LNCaP clone FGC (cell line): Measurements from ENCODE around the gene CLBA1.
A peak's percentile ranks its signal among the peaks of the same experiment; 100 is the strongest.

Experiments used
- DNase-seq: peaks from one replicate; pipeline ENCODE4 v3.0.0-alpha.2; 2011; ENCODE audit warnings: low read depth
- H3K4me3 ChIP-seq: 2 replicates; pipeline ENCODE4 v1.5.1; 2011; ENCODE audit warnings: mild to moderate bottlenecking, low read depth, low read length, control low read depth
- TF ChIP-seq, protein P1 (sequence below): IDR thresholded peaks from 2 replicates; pipeline ENCODE4 v1.5.1; 2012; ENCODE audit warnings: mild to moderate bottlenecking; ENCODE audit not compliant: control insufficient read depth, insufficient read depth; ENCODE audit errors: extremely low read depth

Gene CLBA1

DNA sequence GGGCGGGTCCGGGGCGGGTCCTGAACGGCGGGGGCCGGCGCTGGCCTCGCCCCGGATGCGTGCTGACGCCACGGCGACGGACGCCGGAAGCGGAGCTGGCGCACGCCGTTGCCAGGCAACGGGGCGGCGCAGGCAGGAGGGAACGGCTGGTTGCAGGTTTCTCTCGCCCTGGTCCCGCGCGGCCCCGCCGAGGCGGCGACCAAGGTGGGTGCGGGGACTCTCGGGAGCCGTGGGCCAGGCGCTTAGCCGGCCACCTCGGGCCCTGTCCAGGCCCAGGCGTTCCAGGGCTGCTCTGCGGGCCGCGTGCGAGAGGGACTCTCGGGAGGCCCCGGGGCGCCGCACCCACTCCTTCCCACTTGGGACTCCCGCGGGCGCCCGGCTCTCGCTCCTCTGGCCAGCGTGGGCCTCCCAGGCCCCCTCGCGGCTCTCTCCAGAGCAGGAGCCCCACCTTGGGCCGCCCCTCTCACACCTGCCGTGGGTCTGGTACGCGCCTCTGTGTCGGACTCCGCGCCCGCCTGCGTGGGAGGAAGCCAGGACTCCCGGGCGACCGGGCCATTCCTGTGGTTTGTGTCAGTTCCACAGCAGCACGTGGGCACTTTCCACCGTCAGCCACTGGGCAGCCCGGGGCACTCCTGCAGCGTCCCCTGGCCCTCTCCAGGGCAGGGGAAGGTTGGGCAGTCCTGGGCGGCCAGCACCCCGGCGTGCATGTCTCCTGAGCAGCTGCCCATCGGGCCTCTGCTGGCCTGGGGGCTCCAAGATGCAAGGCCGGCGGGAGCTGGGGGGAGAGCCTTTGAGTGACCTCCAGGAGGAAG, at the start of gene CLBA1:
Gene CLBA1 (plus strand): TSS at position 114 of the 812 bp plus-strand sequence. CDS start 644 bp downstream, at position 758.
- TF ChIP-seq, protein P1, sequence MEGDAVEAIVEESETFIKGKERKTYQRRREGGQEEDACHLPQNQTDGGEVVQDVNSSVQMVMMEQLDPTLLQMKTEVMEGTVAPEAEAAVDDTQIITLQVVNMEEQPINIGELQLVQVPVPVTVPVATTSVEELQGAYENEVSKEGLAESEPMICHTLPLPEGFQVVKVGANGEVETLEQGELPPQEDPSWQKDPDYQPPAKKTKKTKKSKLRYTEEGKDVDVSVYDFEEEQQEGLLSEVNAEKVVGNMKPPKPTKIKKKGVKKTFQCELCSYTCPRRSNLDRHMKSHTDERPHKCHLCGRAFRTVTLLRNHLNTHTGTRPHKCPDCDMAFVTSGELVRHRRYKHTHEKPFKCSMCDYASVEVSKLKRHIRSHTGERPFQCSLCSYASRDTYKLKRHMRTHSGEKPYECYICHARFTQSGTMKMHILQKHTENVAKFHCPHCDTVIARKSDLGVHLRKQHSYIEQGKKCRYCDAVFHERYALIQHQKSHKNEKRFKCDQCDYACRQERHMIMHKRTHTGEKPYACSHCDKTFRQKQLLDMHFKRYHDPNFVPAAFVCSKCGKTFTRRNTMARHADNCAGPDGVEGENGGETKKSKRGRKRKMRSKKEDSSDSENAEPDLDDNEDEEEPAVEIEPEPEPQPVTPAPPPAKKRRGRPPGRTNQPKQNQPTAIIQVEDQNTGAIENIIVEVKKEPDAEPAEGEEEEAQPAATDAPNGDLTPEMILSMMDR = no peak
- peak within 1 kb of the TSS; percentile 83 for H3K4me3 ChIP-seq
- DNase-seq = peak; percentile 52

DNA sequence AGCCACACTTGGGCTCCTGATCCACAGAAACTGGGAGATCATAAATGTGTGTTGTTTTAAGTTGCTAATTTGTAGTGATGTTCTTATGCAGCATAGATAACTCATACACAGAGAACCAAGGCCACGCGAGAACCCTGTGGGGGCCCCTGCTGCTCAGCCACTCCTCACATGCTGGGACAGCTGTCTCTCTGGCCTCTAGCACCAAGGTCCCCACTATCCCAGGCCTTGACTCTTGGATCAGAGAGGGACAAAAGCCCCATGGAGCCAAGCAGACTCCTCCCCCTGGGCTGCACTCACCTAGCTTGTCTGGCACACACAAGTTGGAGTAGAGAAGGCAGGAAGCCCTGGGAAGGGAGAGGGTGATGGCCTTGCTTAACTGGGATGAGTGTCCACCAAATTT, 49.6 kb upstream of the CLBA1 start:
- H3K4me3 ChIP-seq = no peak overlapping the region
- DNase-seq = no peak
- TF ChIP-seq, protein P1 = no peak

DNA sequence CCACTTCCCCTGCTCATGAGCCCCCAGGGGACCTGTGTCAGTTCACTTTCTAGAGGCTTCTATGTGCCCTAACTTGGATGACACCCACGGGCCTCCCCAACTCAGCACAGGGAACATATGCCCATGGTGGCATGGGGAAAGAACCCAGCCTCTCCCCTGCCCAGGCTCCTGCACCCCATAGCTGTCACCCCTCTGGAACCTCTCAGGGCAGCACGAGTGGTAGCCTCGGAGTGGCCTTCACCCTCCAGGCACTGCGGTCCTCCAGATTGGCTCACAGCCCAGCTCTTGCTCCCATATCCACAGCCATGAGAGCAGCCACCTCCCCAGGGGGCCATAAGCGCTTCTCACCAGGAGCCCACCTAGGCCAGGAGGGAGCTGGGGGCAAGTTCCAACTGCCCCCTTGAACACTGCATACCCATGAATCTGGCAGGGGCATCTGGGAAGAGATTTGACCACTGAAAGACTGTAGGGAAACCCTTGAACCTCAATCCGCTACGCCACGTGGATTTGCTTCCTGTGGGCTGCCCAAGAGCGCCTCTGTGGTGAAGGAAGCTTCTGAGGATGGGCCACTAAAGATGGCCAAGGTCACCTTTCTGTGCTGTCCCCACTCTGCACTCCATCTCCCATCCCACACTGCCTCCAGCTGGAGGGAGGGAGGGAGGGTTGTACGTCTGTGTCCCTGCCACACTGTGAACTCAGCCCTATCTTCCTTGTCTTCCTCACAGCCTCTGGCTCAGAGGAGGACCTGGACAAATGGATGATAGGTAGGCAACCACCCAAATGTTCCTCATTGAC, 49.0 kb upstream of the CLBA1 start:
- no peak for DNase-seq
- no peak overlapping the region for H3K4me3 ChIP-seq
- TF ChIP-seq, protein P1 = no peak

DNA sequence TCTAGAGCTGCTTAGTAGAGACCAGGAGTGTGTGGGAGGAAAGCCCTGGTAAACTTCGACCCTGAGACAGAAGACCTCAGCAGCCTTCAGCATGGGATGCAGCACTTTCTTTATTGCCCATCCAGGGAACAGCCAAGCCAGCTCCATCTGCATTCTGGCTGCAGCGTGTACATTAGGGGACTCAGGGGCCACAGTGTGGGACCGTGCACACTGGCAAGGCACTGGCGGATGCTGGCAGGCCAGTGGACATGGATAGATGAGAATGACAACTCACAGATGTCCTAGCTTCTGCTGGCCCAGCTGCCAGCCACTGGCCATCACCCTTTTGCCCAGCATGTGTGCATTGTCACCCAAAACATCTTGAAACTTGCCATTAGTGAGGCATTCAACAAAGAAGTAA, 48.4 kb upstream of the CLBA1 start:
- TF ChIP-seq, protein P1 = no peak
- H3K4me3 ChIP-seq = no peak overlapping the region
- DNase-seq = no peak

DNA sequence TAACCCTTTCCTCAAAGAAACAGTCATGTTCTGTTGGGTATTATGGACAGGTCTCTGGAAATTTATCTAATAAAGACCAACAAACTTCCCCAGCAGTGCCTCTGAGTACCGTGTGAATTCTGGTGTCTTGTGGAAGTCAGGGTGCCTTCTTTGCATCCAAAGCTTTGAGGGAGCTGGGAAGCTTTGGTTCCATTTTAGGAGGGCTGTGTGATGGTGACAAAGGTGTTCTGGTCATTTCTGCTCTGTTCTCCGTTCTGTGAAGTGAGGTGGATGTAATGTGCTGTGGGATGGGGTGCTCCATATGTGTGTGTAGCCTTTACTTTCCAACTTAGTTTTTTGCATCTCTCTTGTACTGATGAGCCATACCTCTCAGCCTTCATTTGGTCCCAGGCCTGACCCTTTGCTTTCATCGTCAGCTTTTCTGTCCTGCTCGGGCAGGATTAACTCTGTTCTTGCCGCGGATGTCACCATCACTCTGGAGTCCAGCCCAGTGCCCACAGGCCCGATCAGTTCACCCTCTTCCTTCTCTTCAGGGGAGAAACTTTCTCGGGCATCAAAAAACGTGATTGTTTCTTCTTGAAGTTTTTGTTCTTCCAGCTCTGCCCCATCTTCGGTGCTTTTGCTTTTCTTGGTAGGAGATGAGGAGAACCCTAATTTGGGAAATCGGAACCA, 47.8 kb upstream of the CLBA1 start:
- TF ChIP-seq, protein P1 = no peak
- DNase-seq = no peak

DNA sequence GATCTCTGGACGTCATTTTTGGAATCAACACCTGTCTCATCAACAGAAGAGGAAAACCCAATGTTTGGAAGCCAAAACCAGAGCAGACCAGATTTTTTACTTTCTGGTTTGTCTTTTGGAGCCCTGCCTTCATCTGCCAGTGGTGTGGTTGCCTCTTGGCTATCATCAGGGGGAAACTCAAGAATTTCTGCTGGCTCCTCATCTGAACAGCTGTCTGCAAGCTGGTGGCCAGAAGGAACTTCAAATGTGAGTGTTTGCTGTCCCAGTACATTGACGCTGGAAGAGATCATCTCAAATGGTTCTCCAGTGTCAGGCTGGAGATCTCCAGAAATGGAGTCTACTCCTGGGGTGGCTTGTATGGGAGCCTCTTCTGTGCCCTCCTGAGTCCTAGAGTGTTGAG, 47.2 kb upstream of the CLBA1 start:
- no peak for DNase-seq
- TF ChIP-seq, protein P1 = no peak
- H3K4me3 ChIP-seq = no peak overlapping the region

More for the DNA sequence above, 47.8 kb upstream of the CLBA1 start:
- no peak overlapping the region for H3K4me3 ChIP-seq
